ENCODE measurements around the gene CDK5RAP2.

CDK5RAP2 gene

DNA sequence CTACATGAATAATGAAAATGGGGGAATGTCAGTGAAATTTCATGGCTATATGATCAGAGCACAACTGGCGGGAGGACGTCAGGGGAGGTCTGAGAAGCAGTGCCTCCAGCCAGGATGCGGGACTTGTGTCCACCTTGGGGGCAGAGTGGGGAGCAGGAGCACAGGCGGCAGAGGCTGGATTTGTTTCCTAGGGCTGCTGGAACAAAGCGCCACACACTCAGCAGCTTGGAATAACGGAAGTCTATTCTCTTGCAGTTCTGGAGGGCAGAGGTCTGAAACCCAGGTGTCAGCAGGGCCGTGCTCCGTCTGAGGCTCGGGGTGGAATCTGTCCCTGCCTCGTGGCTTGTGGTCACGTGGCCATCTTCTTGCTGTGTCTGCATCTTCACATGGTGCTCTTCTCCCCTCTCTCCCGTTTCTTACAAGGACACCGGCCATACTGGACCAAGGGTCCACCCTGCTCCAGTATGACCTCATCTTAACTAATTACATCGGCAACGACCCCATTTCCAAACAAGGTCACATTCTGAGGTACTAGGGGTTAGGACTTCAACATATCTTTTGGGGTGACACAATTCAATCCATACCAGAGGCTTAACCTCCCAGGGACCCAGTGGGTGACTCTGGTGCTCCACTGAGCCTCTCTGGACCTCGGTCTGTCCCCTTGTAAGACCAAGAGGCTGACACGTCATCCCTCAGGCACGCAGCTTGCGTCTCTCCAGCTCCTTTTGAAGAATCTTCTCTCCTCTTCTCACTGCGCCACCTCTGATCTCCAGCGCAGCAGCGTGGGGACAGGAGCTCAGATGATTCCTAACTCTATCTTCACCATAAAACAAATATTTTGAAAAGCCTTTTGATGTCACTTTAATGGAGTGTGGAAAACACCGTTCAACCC lies 202.5 kb downstream of the CDK5RAP2 start:
- no peak for DNase-seq

DNA sequence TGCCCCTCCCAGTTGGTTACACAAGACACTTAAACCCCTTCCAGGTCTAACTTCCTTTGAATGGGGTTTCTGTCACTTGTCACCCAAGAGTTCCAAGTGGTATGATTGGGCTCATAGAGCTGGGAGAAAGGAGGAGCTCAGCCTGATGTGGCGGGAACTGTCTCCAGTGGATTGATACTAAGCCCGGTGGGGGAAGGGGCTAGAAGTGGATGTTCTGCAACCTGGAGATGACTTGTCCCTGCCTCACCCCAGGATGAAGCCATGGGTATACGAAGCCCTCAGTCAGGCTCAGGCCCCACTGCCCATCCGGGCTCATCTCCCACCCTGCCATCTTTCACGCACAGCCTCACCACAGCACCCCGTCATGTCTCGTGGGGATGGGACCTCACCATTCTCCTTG lies 203.9 kb downstream of the CDK5RAP2 start:
- DNase-seq: no peak

- DNase-seq: no peak
Measured at GRCh38 chr9:120375316-120375715, 204.7 kb downstream of the CDK5RAP2 start.

DNA sequence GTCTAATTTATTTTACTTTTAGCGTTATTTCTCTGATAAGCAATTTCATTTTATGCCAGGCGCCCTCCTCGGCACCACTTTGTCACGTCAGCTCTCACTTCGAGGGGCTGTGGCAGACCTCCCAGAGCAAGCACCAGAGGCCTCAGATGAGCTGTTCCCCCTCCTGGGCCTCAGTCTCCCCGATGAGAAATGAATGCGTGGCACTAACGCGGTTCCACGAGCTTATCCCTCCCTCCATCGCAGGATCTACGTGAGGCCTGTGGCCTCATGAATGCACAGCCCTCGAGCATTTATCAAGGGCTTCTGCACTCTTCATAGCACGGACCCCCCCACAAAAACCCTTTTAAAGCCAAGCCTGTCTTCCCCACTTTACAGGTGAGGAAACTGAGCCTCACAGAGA lies 205.2 kb downstream of the CDK5RAP2 start:
- DNase-seq: no peak

DNA sequence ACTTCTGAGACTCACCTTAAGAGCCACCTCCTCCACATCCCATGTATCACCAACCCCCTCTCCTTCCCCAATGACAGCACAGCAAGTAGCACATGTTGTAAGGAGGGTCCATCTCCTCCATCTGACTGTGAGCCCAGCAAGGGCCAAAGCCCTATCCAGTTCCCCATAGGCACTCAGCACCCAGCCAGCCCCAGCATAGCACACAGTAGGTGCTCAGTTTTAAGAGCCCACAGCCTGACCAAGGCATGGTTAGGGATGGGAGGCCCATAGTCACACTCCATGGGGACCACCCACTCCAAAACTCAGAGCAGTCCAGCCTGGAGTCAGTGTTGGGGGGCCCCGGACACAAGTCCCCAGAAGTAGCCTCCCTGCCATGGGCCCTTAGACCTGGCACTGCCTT lies 205.7 kb downstream of the CDK5RAP2 start:
- DNase-seq: no peak

- no peak for DNase-seq
Measured at GRCh38 chr9:120372040-120372439, 207.9 kb downstream of the CDK5RAP2 start.

GRCh38 chr9:120369608-120370220 lies 210.3 kb downstream of the CDK5RAP2 start:
- DNase-seq: no peak

GRCh38 chr9:120368799-120369198 lies 211.2 kb downstream of the CDK5RAP2 start:
- DNase-seq: no peak

- peak; percentile 67 for DNase-seq
Measured at GRCh38 chr9:120366644-120367019, 213.3 kb downstream of the CDK5RAP2 start.

- DNase-seq: no peak
Measured at GRCh38 chr9:120365386-120365785, 214.6 kb downstream of the CDK5RAP2 start.

GRCh38 chr9:120363697-120364096 lies 216.3 kb downstream of the CDK5RAP2 start:
- DNase-seq: no peak

- no peak for DNase-seq
Measured at GRCh38 chr9:120362446-120362845, 217.5 kb downstream of the CDK5RAP2 start.

GRCh38 chr9:120361551-120361950 lies 218.4 kb downstream of the CDK5RAP2 start:
- no peak for DNase-seq

GRCh38 chr9:120360510-120360909 lies 219.5 kb downstream of the CDK5RAP2 start:
- DNase-seq: no peak

DNA sequence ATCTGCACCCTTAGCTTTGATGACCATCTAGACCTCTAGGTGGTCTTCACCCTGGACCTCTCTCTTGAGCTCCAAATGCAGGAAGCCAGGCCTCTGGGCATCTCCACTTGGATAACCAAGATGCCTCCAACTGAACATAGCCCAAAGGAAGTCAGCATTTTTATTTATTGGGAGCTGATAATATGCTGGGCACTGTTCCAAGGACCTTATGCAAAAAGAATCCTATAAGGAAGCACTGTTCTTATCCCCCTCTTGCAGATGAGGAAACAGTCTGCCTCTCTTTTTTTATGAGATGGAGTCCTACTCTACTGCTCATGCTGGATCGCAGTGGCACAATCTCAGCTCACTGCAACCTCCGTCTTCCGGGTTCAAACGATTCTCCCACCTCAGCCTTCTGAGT lies 219.9 kb downstream of the CDK5RAP2 start:
- no peak for DNase-seq

DNA sequence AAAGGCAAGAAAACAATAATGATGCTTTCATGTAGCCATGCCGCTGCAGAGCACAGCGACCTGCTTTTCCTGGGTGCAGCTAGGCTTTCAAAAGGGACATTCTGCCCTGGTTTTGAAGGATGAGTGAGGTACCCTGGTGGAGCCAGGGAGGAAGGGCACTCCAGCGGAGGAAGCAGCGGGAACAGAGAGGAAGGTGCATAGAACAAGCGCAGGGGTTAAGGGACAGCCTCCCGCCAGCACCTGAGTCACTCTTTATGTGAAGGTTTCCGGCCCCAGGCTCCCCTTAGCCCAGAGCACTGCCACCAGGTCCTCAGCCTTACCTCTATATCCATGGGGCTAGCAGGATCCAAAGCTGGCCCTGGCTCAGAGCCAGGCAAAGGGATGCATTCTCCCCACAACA lies 221.1 kb downstream of the CDK5RAP2 start:
- DNase-seq: no peak

DNA sequence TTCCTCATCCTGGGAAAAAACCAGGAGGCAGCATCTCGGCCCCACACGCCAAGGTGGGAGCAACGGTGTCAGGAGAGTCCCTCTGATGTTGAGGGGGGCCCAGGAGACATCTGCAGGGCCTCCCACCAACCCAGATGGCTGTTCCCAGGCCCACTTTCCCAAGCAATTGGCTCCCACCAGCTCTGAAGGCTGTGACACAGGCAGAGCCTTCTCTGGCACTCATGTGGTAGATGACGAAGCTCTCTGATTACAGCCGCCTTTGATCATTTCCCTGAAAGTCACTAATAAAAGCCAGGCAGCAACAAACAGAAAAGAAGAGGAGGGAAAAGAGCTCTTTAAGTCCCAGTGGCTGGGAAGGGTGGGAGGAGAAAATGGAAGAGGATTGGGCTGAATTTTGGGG lies 226.5 kb downstream of the CDK5RAP2 start:
- DNase-seq: no peak

GRCh38 chr9:120351106-120351505 lies 228.9 kb downstream of the CDK5RAP2 start:
- no peak for DNase-seq

DNA sequence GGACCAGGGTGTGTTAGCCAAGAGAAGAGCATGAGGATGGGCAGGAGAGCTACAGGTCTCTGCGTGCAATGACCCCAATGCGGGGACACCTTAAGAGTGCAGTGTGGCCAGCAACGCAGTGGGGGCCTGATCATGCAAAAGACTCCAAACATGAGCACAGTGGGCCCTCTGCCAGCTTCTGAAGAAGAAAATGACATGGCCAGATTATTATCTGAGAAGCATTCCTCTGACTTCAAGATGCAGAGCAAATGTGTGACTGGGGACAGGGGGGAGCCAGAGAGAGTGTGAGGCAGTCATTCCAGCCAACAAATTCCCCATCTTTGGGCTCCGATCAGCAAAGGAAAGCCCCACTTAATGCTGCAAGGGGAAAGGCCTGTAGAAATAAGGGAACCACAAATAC lies 229.4 kb downstream of the CDK5RAP2 start:
- DNase-seq: no peak

DNA sequence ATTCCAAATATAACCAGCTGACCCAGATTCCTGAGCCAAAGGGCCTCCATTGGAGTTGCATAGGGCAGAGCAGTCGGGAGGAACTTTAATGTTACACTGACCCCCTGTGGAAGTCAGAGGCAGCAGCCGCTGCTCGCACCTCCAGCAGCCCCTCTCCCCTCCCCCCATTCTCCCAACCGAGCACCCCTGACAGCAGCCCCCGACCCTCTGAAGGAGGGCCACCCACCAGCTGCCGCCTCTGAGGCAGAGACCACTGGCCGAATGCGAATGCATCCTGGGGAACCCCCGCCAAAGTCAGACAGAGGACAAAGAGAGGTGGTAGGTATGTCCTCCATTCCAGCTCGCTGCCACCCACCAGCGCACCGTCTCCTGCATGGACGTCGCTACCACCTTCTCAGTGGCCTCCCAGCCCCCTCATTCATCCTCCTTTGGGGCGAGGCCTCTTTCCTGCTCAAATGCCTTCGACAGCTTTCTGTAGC lies 231.0 kb downstream of the CDK5RAP2 start:
- DNase-seq: peak; percentile 71

DNA sequence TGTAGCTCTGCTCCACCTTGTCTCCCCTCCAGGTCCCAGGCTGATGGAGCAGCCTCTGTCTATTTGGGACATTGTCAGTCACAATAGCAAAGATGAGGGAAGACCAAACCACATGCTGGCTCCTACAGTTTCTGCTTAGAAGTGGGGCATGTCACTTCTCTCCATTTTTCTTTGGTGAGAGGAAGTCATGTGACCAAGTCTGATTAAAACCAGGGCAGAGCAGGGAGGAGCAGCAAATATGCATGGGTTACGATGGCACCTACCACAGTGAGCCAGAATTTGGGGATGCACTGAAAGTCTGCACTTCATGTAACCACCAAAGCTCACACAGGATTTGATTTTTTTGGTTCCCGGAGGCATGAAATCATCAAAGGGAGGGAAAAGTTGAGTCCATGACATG lies 234.6 kb downstream of the CDK5RAP2 start:
- DNase-seq: no peak

DNA sequence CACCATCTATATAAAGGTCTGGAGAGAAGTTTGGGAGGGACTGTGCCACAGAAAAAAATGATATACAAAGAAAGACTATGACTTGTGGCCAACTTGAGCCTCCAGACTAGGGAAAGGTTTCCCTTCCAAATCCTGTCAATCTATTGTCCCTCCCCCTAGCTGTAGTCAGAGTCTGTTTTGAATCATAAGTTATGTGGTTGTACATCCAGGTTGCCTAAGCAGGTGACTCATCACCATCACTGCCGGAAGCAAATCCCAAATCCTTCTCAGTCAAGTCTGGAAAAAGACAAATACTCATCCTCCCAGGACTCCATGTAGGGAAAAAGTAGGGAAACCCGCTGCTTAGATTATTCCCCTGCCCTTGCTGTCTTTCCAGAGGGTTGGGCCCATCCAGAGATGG lies 235.7 kb downstream of the CDK5RAP2 start:
- peak; percentile 38 for DNase-seq

DNA sequence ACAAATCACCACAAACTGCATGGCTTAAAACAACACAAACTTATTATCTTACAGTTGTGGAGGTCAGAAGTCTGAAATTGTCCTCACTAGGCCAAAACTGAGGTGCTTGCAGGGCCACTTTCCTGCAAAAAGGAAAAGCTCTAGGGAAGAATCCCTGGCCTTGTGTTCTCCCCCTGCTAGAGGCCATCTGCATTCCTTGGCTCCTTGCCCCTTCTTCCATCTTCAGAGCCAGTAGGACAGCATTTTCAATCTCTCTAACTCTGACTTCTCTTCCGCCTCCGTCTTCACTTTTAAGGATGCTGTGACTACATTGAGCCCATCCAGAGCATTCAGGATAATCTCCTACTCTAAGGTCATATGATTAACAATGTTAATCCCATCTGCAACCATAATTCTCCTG lies 236.6 kb downstream of the CDK5RAP2 start:
- no peak for DNase-seq
